ENCODE results near the gene LIPC.

DNA sequence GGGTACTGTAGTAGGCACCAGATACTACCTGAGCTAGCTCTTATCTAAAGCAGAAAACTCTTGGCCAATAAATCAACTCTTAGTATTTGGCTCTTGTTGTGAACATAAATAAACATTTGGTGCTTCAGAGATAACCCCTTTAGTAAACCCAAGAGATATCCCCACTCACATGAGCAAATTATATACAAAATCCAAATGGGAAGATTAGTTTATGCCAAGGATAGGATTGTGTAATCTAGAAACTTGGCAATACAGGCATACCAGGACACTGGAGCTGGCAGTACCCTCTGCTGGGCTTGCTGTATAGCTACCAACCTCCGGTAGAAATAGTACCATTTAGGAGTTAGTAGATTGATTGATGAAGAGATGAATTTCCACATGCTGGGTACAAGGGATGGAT, 127.0 kb downstream of the LIPC start:
- TF ChIP-seq, protein P1, sequence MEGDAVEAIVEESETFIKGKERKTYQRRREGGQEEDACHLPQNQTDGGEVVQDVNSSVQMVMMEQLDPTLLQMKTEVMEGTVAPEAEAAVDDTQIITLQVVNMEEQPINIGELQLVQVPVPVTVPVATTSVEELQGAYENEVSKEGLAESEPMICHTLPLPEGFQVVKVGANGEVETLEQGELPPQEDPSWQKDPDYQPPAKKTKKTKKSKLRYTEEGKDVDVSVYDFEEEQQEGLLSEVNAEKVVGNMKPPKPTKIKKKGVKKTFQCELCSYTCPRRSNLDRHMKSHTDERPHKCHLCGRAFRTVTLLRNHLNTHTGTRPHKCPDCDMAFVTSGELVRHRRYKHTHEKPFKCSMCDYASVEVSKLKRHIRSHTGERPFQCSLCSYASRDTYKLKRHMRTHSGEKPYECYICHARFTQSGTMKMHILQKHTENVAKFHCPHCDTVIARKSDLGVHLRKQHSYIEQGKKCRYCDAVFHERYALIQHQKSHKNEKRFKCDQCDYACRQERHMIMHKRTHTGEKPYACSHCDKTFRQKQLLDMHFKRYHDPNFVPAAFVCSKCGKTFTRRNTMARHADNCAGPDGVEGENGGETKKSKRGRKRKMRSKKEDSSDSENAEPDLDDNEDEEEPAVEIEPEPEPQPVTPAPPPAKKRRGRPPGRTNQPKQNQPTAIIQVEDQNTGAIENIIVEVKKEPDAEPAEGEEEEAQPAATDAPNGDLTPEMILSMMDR (conservative IDR thresholded peaks at IDR 0.05; ENCODE audit: low read depth, low read length): no peak
- TF ChIP-seq EZH2 (IDR thresholded peaks at IDR 0.05; ENCODE audit: borderline replicate concordance, low read depth, low read length, poor library complexity, severe bottlenecking): no peak

Data from A673 (cell line).